SK-N-SH treated with all-trans-retinoic acid at 6 μM for 48 hours (cell line): ENCODE results near the gene WASL.

Source experiments
- ARNTL ChIP-seq: fragments of 450-650 bp; formaldehyde crosslinking; IDR thresholded peaks from 2 replicates; pipeline ENCODE4 v1.5.0; 2020; ENCODE audit warnings: low read depth, mild to moderate bottlenecking, moderate library complexity, borderline replicate concordance
- ESRRG ChIP-seq: fragments of 250-450 bp; sonication (Bioruptor Pico); IDR thresholded peaks from 2 replicates; pipeline ENCODE4 v1.6.1; 2021; ENCODE audit warnings: mild to moderate bottlenecking
- ISL1 ChIP-seq: fragments of 250-450 bp; sonication (Bioruptor Pico); IDR thresholded peaks from 2 replicates; pipeline ENCODE4 v2.1.2; 2022; ENCODE audit warnings: mild to moderate bottlenecking, moderate library complexity
- OSR1 ChIP-seq: fragments of 250-450 bp; sonication (Bioruptor Pico); IDR thresholded peaks from 2 replicates; pipeline ENCODE4 v1.8.0; 2022; ENCODE audit warnings: moderate library complexity, mild to moderate bottlenecking, inconsistent platforms
- PPARA ChIP-seq: fragments of 250-450 bp; sonication (Bioruptor Pico); IDR thresholded peaks from 2 replicates; pipeline ENCODE4 v1.5.0; 2020; ENCODE audit warnings: mild to moderate bottlenecking, borderline replicate concordance
- RARB ChIP-seq: fragments of 250-450 bp; sonication (Bioruptor Pico); IDR thresholded peaks from 2 replicates; pipeline ENCODE4 v1.8.0; 2021; ENCODE audit warnings: mild to moderate bottlenecking, moderate library complexity
- SNAI2 ChIP-seq: fragments of 250-450 bp; sonication (Bioruptor Pico); IDR thresholded peaks from 2 replicates; pipeline ENCODE4 v1.5.0; 2020; ENCODE audit warnings: mild to moderate bottlenecking, moderate library complexity
- ZC3H10 ChIP-seq: fragments of 250-450 bp; sonication (Bioruptor Pico); IDR thresholded peaks from 2 replicates; pipeline ENCODE4 v1.5.1; 2021; ENCODE audit warnings: mild to moderate bottlenecking, moderate library complexity
- ZNF70 ChIP-seq: fragments of 450-650 bp; formaldehyde crosslinking; IDR thresholded peaks from 2 replicates; pipeline ENCODE4 v1.5.0; 2020; ENCODE audit warnings: mild to moderate bottlenecking, moderate library complexity

DNA sequence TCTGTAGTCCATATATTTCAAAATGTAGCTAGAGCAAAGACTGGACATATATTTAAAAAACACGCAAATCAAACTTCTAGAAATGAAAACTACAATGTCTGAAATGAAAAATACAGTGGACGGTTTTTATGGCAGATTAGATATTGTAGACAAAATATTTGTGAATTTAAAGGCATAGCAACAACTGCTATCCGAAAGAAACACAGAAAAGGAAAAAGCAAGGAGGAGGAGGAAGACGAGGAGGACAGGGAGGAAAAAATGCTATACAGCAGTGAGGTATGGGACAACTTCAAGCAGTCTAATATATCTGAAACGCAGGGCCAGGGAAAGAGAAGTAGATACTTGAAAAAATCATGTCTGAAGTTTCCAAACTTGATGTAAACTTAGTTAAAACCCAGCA lies 13.3 kb downstream of the WASL start:
- TF ChIP-seq ARNTL (no peak), ISL1 (no peak), OSR1 (CRISPR knock-in tag) (no peak), ESRRG (CRISPR knock-in tag) (no peak), ZNF70 (no peak), SNAI2 (no peak), PPARA (CRISPR knock-in tag) (no peak), ZC3H10 (no peak), RARB (CRISPR knock-in tag) (no peak)
